Activated CD4-positive, alpha-beta T cell treated with anti-CD3 and anti-CD28 coated beads, Interleukin-2, amount 10 ng/mL, durations not matched to agents 24 days and 14 days (primary cell): ENCODE data around the gene TSN. TPM values are rescaled to one million over a fixed set of nuclear protein-coding genes. Genes with fewer than 3 reads are reported as not detected.
"Not testable (repeated sequence)": the region's sequence is repeated elsewhere in the genome, so short reads cannot be mapped to it uniquely, and the experiment has no call there.

ENCODE experiments used
- DNase-seq: peaks from one replicate; pipeline ENCODE4 v3.0.0; 2022
- H3K27ac Mint-ChIP-seq: one replicate; pipeline ENCODE4 v1.8.0; 2022; ENCODE audit warnings: mild to moderate bottlenecking, mixed read lengths
- H3K27me3 Mint-ChIP-seq: one replicate; pipeline ENCODE4 v1.8.0; 2022; ENCODE audit warnings: mixed read lengths
- H3K36me3 Mint-ChIP-seq: one replicate; pipeline ENCODE4 v1.8.0; 2022; ENCODE audit warnings: low read depth, mild to moderate bottlenecking, mixed read lengths
- H3K4me1 Mint-ChIP-seq: one replicate; pipeline ENCODE4 v1.8.0; 2021; ENCODE audit warnings: mixed read lengths
- H3K4me3 Mint-ChIP-seq: one replicate; pipeline ENCODE4 v1.8.0; 2022; ENCODE audit warnings: mild to moderate bottlenecking, moderate library complexity, mixed read lengths
- H3K9me3 Mint-ChIP-seq: one replicate; pipeline ENCODE4 v1.8.0; 2021; ENCODE audit warnings: mixed read lengths
- intact Hi-C: fragments of 100-400 bp; cut with micrococcal nuclease; formaldehyde crosslinking; loops from one replicate; pipeline ENCODE4 v1.15.1; 2023
- total RNA-seq: library from RNA; stranded (reverse); gene quantifications from 2 replicates; pipeline ENCODE4 v1.2.3, GENCODE V29; 2022

The TSN gene
- total RNA-seq, 1 donor from 2014 or later: 72.6 TPM

- Mint-ChIP-seq H3K27ac (no peak overlapping the region), H3K9me3 (no peaks in the 10 kb centered on the region), H3K4me3 (no peak overlapping the region), H3K36me3 (peaks cover 62% of the 10 kb centered on the region), H3K4me1 (peaks cover 12% of the 10 kb centered on the region), H3K27me3 (no peaks in the 10 kb centered on the region)
- intact Hi-C loops: no loop called here
- DNase-seq: no peak
These were observed 27.5 kb upstream of the TSN start for GRCh38 chr2:121727950-121728349.

GRCh38 chr2:121731366-121731765 lies 24.1 kb upstream of the TSN start:
- Mint-ChIP-seq H3K4me1 (peaks cover 16% of the 10 kb centered on the region), H3K27me3 (no peaks in the 10 kb centered on the region), H3K4me3 (no peak overlapping the region), H3K27ac (no peak overlapping the region), H3K9me3 (no peaks in the 10 kb centered on the region), H3K36me3 (peaks cover 72% of the 10 kb centered on the region)
- intact Hi-C loops: no loop called here
- no peak for DNase-seq

GRCh38 chr2:121734544-121734943 lies 20.9 kb upstream of the TSN start:
- peaks cover 48% of the 10 kb centered on the region for H3K36me3 Mint-ChIP-seq
- H3K9me3 Mint-ChIP-seq, H3K27ac Mint-ChIP-seq, intact Hi-C loops, DNase-seq, H3K27me3 Mint-ChIP-seq: not testable (repeated sequence)
- peaks cover 27% of the 10 kb centered on the region for H3K4me1 Mint-ChIP-seq
- H3K4me3 Mint-ChIP-seq: peak overlapping the region; percentile 90

- Mint-ChIP-seq H3K9me3 (no peaks in the 10 kb centered on the region), H3K27ac (peak overlapping the region; percentile 93), H3K4me1 (peaks cover 27% of the 10 kb centered on the region), H3K4me3 (peak overlapping the region; percentile 90), H3K27me3 (no peaks in the 10 kb centered on the region), H3K36me3 (peaks cover 37% of the 10 kb centered on the region)
- DNase-seq: no peak
- intact Hi-C loops: loop anchor here (1.0 kb wide), 4 partner anchors 20 to 205 kb away; partner anchors contain the start of genes CLASP1, RNU4ATAC and TSN
These were observed 19.9 kb upstream of the TSN start for GRCh38 chr2:121735518-121736074.

GRCh38 chr2:121736140-121736461 lies 19.4 kb upstream of the TSN start:
- peaks cover 33% of the 10 kb centered on the region for H3K36me3 Mint-ChIP-seq
- H3K4me3 Mint-ChIP-seq: peak overlapping the region; percentile 90
- H3K9me3 Mint-ChIP-seq: no peaks in the 10 kb centered on the region
- peak overlapping the region; percentile 93 for H3K27ac Mint-ChIP-seq
- DNase-seq: no peak
- H3K27me3 Mint-ChIP-seq: no peaks in the 10 kb centered on the region
- H3K4me1 Mint-ChIP-seq: peaks cover 27% of the 10 kb centered on the region
- intact Hi-C loops: loop anchor here (1.0 kb wide), 4 partner anchors 19 to 206 kb away; partner anchors contain the start of genes CLASP1, RNU4ATAC and TSN

GRCh38 chr2:121736462-121737336 lies 18.8 kb upstream of the TSN start, which contains the start of gene NIFK:
TSS of gene NIFK (minus strand) at chr2:121736875. CDS start at chr2:121736850, 25 bp downstream.
- peak within 1 kb of the TSS; percentile 90 for H3K4me3 Mint-ChIP-seq
- H3K27me3 Mint-ChIP-seq: no peaks in the 10 kb centered on the region
- H3K27ac Mint-ChIP-seq: peak within 1 kb of the TSS; percentile 93
- peaks cover 27% of the 10 kb centered on the region for H3K36me3 Mint-ChIP-seq
- DNase-seq: peak; percentile 100
- intact Hi-C loops: loop anchor here (1.0 kb wide), 4 partner anchors 19 to 206 kb away; partner anchors contain the start of genes CLASP1, RNU4ATAC and TSN
- peaks cover 23% of the 10 kb centered on the region for H3K4me1 Mint-ChIP-seq
- no peaks in the 10 kb centered on the region for H3K9me3 Mint-ChIP-seq

GRCh38 chr2:121740973-121741372 lies 14.5 kb upstream of the TSN start:
- peaks cover 13% of the 10 kb centered on the region for H3K27me3 Mint-ChIP-seq
- peaks cover 11% of the 10 kb centered on the region for H3K4me1 Mint-ChIP-seq
- no peak overlapping the region for H3K27ac Mint-ChIP-seq
- H3K4me3 Mint-ChIP-seq: no peak overlapping the region
- DNase-seq: no peak
- H3K9me3 Mint-ChIP-seq: no peaks in the 10 kb centered on the region
- intact Hi-C loops: no loop called here
- H3K36me3 Mint-ChIP-seq: peaks cover 1% of the 10 kb centered on the region

- Mint-ChIP-seq H3K27me3 (peaks cover 13% of the 10 kb centered on the region), H3K4me1 (peaks cover 16% of the 10 kb centered on the region), H3K27ac (no peak overlapping the region), H3K4me3 (no peak overlapping the region), H3K9me3 (no peaks in the 10 kb centered on the region), H3K36me3 (no peaks in the 10 kb centered on the region)
- no peak for DNase-seq
- intact Hi-C loops: no loop called here
These were observed 14.0 kb upstream of the TSN start for GRCh38 chr2:121741450-121741849.

- peaks cover 7% of the 10 kb centered on the region for H3K4me1 Mint-ChIP-seq
- H3K27ac Mint-ChIP-seq: no peak overlapping the region
- peaks cover 16% of the 10 kb centered on the region for H3K27me3 Mint-ChIP-seq
- H3K4me3 Mint-ChIP-seq: no peak overlapping the region
- intact Hi-C loops: no loop called here
- H3K36me3 Mint-ChIP-seq: no peaks in the 10 kb centered on the region
- H3K9me3 Mint-ChIP-seq: no peaks in the 10 kb centered on the region
- no peak for DNase-seq
These were observed 9.3 kb upstream of the TSN start for GRCh38 chr2:121746071-121746578.

- DNase-seq: no peak
- intact Hi-C loops: no loop called here
- Mint-ChIP-seq H3K9me3 (no peaks in the 10 kb centered on the region), H3K27ac (no peak overlapping the region), H3K27me3 (peaks cover 13% of the 10 kb centered on the region), H3K36me3 (no peaks in the 10 kb centered on the region), H3K4me1 (peaks cover 7% of the 10 kb centered on the region), H3K4me3 (no peak overlapping the region)
These were observed 7.2 kb upstream of the TSN start for GRCh38 chr2:121748202-121748601.

GRCh38 chr2:121754851-121755236 lies 607 bp upstream of the TSN start:
- peak overlapping the region; percentile 96 for H3K4me3 Mint-ChIP-seq
- H3K4me1 Mint-ChIP-seq: peaks cover 21% of the 10 kb centered on the region
- peak overlapping the region; percentile 93 for H3K27ac Mint-ChIP-seq
- no peaks in the 10 kb centered on the region for H3K9me3 Mint-ChIP-seq
- H3K27me3 Mint-ChIP-seq: no peaks in the 10 kb centered on the region
- intact Hi-C loops: loop anchor here (1.0 to 2.0 kb wide), 4 partner anchors 19 to 224 kb away; partner anchors contain the start of genes CLASP1 and NIFK
- peaks cover 14% of the 10 kb centered on the region for H3K36me3 Mint-ChIP-seq
- DNase-seq: no peak

GRCh38 chr2:121764681-121765228 lies 9.3 kb downstream of the TSN start:
- H3K4me1 Mint-ChIP-seq: peaks cover 6% of the 10 kb centered on the region
- H3K27me3 Mint-ChIP-seq: no peaks in the 10 kb centered on the region
- H3K9me3 Mint-ChIP-seq: no peaks in the 10 kb centered on the region
- intact Hi-C loops: no loop called here
- no peak overlapping the region for H3K4me3 Mint-ChIP-seq
- no peak overlapping the region for H3K27ac Mint-ChIP-seq
- DNase-seq: no peak
- peaks cover 46% of the 10 kb centered on the region for H3K36me3 Mint-ChIP-seq

GRCh38 chr2:121766624-121767023 lies 11.2 kb downstream of the TSN start:
- no peak for DNase-seq
- H3K27ac Mint-ChIP-seq: no peak overlapping the region
- H3K9me3 Mint-ChIP-seq: no peaks in the 10 kb centered on the region
- no peaks in the 10 kb centered on the region for H3K4me1 Mint-ChIP-seq
- intact Hi-C loops: no loop called here
- H3K36me3 Mint-ChIP-seq: peaks cover 39% of the 10 kb centered on the region
- no peaks in the 10 kb centered on the region for H3K27me3 Mint-ChIP-seq
- no peak overlapping the region for H3K4me3 Mint-ChIP-seq
